OCI-LY1 (cell line): ENCODE results near the gene TP53AIP1.

Experiments
- CTCF ChIP-seq: fragments of 200-600 bp; sonication (generic), shearing (Covaris generic); IDR thresholded peaks from 2 replicates; pipeline ENCODE4 v1.5.1; 2017; ENCODE audit warnings: mild to moderate bottlenecking, antibody characterized with exemption, low read length, moderate library complexity, mixed read lengths
- EZH2 ChIP-seq: fragments of 200-600 bp; sonication (generic), shearing (Covaris generic); IDR thresholded peaks from 2 replicates; pipeline ENCODE4 v1.8.0; 2017; ENCODE audit warnings: borderline replicate concordance, mixed run types, mild to moderate bottlenecking, antibody characterized with exemption, low read length, moderate library complexity, mixed read lengths

- TF ChIP-seq CTCF (no peak), EZH2 (no peak)
Measured at GRCh38 chr11:128931066-128931465, 11.6 kb downstream of the TP53AIP1 start.
